Gastrocnemius medialis (tissue), 4 donors: Measurements from ENCODE around the gene ZDHHC8. TPM values are rescaled to one million over a fixed set of nuclear protein-coding genes. Genes with fewer than 3 reads are reported as not detected.

ENCODE experiments used
- ATAC-seq, 2 donors: fragments of 150-250 bp; one replicate each; pipeline ENCODE4 v1.9.1; 2016
- DNase-seq, 2 donors: peaks; one replicate each; pipeline ENCODE4 v3.0.0-alpha.2; 2019
- H3K27ac ChIP-seq, 4 donors: fragments of 200-600 bp; sonication (generic); 1 replicate in 1 of 4; 2 replicates in 3 of 4; pipeline ENCODE4 v1.5.1; 2016 to 2018; ENCODE audit warnings: mild to moderate bottlenecking in 2 of 4, moderate library complexity in 1 of 4
- H3K27me3 ChIP-seq, 3 donors: fragments of 200-600 bp; sonication (generic) in 2 of 3; 1 replicate in 1 of 3; 2 replicates in 2 of 3; pipeline versions ENCODE4 v1.5.1 to v1.6.0; 2016 to 2019; ENCODE audit warnings: mild to moderate bottlenecking in 1 of 3, moderate library complexity in 1 of 3
- H3K36me3 ChIP-seq, 2 donors: fragments of 200-600 bp; sonication (generic) in 1 of 2; one replicate each; pipeline ENCODE4 v1.5.1; 2017 to 2018
- H3K4me1 ChIP-seq, 2 donors: fragments of 200-600 bp; sonication (generic) in 1 of 2; one replicate each; pipeline ENCODE4 v1.5.1; 2016 to 2017; ENCODE audit warnings: mild to moderate bottlenecking in 2 of 2
- H3K4me3 ChIP-seq, 4 donors: fragments of 200-600 bp; sonication (generic) in 3 of 4; 1 replicate in 1 of 4; 2 replicates in 3 of 4; pipeline ENCODE4 v1.5.1; 2016 to 2019; ENCODE audit warnings: mild to moderate bottlenecking in 2 of 4
- H3K9me3 ChIP-seq, 3 donors: fragments of 200-600 bp; sonication (generic) in 2 of 3; 1 replicate in 1 of 3; 2 replicates in 2 of 3; pipeline ENCODE4 v1.5.1; 2016 to 2019
- CTCF ChIP-seq, 5 experiments: fragments of 450-650 bp in 3 of 5; fragments of 200-600 bp in 2 of 5; sonication (generic) in 2 of 5; IDR thresholded peaks in 4 of 5; conservative IDR thresholded peaks in 1 of 5; 1 replicate in 4 of 5; 2 replicates in 1 of 5; pipeline ENCODE4 v1.5.1; 2016 to 2019; ENCODE audit warnings: antibody characterized with exemption in 5 of 5, mild to moderate bottlenecking in 3 of 5, moderate library complexity in 3 of 5
- POLR2A ChIP-seq, 2 donors: fragments of 450-650 bp; IDR thresholded peaks; one replicate each; pipeline ENCODE4 v1.6.1; 2017; ENCODE audit warnings: antibody characterized with exemption in 2 of 2, mild to moderate bottlenecking in 2 of 2, moderate library complexity in 2 of 2
- in situ Hi-C, 4 donors: fragments of 200-750 bp; cut with MboI; loops; one replicate each; pipeline versions ENCODE4 v1.15.0 to v1.8.0; 2017; ENCODE audit warnings: low sequenced_read_pairs in 4 of 4
- intact Hi-C: fragments of 100-400 bp; cut with DNase I; formaldehyde crosslinking; loops from one replicate; pipeline ENCODE4 v1.15.1; 2023; ENCODE audit warnings: low total_unique reads
- total RNA-seq, 4 donors: library from RNA; depleted of rRNA; stranded (reverse); fragments of >200 nt; gene quantifications; one replicate each; pipeline versions ENCODE4 v1.1.0 to v1.2.3, GENCODE V29; 2016

The ZDHHC8 gene
- total RNA-seq, 4 donors from 2014 or later, result 7.3 to 15.8 (median 12.8) TPM

DNA sequence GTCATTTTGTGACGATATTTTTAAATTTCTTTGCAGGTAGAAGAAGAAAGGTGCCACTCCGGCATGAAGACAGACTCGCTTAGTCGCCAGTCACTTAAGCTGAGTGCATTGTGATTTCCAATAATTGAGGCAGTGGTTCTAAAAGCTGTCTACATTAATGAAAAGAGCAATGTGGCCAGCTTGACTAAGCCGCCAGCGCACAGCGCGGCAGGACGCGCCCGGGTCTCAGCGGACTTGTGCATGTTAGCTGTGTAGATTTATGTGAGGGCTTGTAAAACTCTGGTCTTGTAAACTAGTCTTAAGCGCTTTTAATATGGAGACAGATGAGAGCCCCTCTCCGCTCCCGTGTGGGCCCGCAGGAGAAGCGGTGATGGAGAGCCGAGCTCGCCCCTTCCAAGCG, 46.0 kb upstream of the ZDHHC8 start:
- intact Hi-C loops (loop anchor here (10.0 kb wide), 1 partner anchor 111 kb away; no protein-coding TSS in a partner anchor), in situ Hi-C loops (no loop called here)
- DNase-seq (no peak), ATAC-seq (no peak)
- Histone ChIP-seq H3K9me3 (no peaks in the 10 kb centered on the region), H3K4me3 (no peak overlapping the region), H3K36me3 (peaks cover 0 to 51% of the 10 kb centered on the region in 2 donors), H3K27me3 (no peaks in the 10 kb centered on the region), H3K4me1 (peaks cover 44 to 49% of the 10 kb centered on the region in 2 donors), H3K27ac (peak overlapping the region in 1 of 4 donors; percentile 69)
- no peak for TF ChIP-seq CTCF (IDR thresholded peaks at IDR 0.05 in 4 of 5, conservative IDR thresholded peaks at IDR 0.05 in 1 of 5)
- no peak for TF ChIP-seq POLR2A (IDR thresholded peaks at IDR 0.05)

DNA sequence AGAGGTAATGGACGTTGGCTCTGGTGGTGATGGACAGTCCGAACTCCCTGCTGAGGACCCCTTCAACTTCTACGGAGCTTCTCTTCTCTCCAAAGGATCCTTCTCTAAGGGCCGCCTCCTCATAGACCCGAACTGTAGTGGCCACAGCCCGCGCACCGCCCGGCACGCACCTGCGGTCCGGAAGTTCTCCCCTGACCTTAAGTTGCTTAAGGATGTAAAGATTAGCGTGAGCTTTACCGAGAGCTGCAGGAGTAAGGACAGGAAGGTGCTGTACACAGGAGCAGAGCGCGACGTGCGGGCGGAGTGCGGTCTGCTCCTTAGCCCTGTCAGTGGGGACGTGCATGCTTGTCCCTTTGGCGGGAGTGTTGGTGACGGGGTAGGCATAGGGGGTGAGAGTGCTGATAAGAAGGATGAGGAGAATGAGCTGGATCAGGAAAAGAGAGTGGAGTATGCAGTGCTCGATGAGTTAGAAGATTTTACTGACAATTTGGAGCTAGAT, 45.5 kb upstream of the ZDHHC8 start:
- no peak for ATAC-seq
- H3K27me3 ChIP-seq, result no peaks in the 10 kb centered on the region
- intact Hi-C loops, result loop anchor here (10.0 kb wide), 1 partner anchor 111 kb away; no protein-coding TSS in a partner anchor
- no peaks in the 10 kb centered on the region for H3K9me3 ChIP-seq
- H3K4me1 ChIP-seq, result peaks cover 40 to 44% of the 10 kb centered on the region in 2 donors
- H3K36me3 ChIP-seq, result peaks cover 0 to 56% of the 10 kb centered on the region in 2 donors
- H3K4me3 ChIP-seq, result no peak overlapping the region
- in situ Hi-C loops, result no loop called here
- no peak overlapping the region for H3K27ac ChIP-seq
- no peak for TF ChIP-seq POLR2A (IDR thresholded peaks at IDR 0.05)
- TF ChIP-seq CTCF (IDR thresholded peaks at IDR 0.05 in 4 of 5, conservative IDR thresholded peaks at IDR 0.05 in 1 of 5), result no peak
- no peak for DNase-seq

- H3K36me3 ChIP-seq, result peaks cover 0 to 62% of the 10 kb centered on the region in 2 donors
- in situ Hi-C loops, result no loop called here
- no peaks in the 10 kb centered on the region for H3K27me3 ChIP-seq
- H3K9me3 ChIP-seq, result no peaks in the 10 kb centered on the region
- DNase-seq (no peak), ATAC-seq (no peak)
- H3K27ac ChIP-seq, result no peak overlapping the region
- TF ChIP-seq CTCF (IDR thresholded peaks at IDR 0.05 in 4 of 5, conservative IDR thresholded peaks at IDR 0.05 in 1 of 5) (no peak), POLR2A (IDR thresholded peaks at IDR 0.05) (no peak)
- H3K4me1 ChIP-seq, result peaks cover 34 to 38% of the 10 kb centered on the region in 2 donors
- intact Hi-C loops, result loop anchor here (10.0 kb wide), 1 partner anchor 112 kb away; no protein-coding TSS in a partner anchor
- H3K4me3 ChIP-seq, result no peak overlapping the region
Observed at GRCh38 chr22:20086763-20087162, 44.8 kb upstream of the ZDHHC8 start.

DNA sequence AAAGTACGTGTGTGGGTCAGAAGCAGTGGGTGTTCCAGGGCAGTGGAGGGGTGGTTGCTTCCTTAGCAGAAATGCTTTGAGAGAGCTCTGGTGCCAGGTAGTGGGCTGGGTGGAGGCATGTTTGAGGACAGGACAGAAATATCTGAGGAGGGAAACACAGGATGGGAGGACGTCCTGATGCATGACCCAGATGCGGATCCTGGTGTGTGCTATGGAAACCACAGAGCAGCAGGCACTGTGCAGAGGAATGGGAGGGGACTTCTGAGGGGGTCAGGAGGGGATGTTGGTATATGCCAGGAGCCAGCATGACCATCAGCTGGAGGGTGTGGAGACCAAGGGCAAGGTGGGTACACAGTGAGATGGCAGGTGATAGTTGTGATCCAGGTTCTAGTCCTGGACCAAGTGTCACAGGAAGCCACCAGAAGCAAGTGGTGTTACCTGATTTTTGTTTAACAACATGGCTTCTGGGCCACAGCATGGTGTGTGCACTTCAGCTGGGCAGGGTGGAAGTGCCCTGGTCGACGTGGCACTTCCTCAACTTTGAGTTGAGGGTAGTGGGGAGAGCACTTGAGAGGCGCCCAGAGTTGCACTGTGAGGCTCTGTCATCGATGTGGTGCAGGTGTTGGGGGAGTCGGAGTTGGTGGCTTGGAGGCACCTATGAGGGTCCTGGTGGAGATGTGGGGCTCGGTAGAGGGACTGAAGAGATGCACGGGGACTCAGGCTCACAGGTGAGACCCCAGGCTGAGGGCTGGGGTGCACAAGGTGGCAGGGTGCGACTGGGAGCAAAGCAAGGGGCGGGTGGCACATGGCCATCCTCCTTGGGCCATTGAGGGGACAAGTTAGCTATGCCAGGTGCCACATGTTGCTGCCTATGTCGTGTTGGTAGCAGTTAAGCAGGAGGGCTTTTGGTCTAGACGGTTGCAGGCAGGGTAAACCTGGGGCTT, 44.0 kb upstream of the ZDHHC8 start:
- Histone ChIP-seq H3K4me3 (no peak overlapping the region), H3K4me1 (peaks cover 26 to 29% of the 10 kb centered on the region in 2 donors), H3K36me3 (peaks cover 0 to 71% of the 10 kb centered on the region in 2 donors), H3K27ac (no peak overlapping the region), H3K9me3 (no peaks in the 10 kb centered on the region), H3K27me3 (no peaks in the 10 kb centered on the region)
- intact Hi-C loops, result loop anchor here (10.0 kb wide), 1 partner anchor 113 kb away; no protein-coding TSS in a partner anchor
- no peak for TF ChIP-seq POLR2A (IDR thresholded peaks at IDR 0.05)
- no peak for TF ChIP-seq CTCF (IDR thresholded peaks at IDR 0.05 in 4 of 5, conservative IDR thresholded peaks at IDR 0.05 in 1 of 5)
- DNase-seq, result no peak
- in situ Hi-C loops, result no loop called here
- ATAC-seq, result no peak
